Endothelial cell of umbilical vein (primary cell): ENCODE results near the gene STUM. TPM values are rescaled to one million over a fixed set of nuclear protein-coding genes. Genes with fewer than 3 reads are reported as not detected.

Experiments used
- BruUV-seq: library from RNA; stranded (reverse); fragments of 400-500 nt; replicated peaks from 2 replicates; lab custom pipeline; 2021; lab: Mats Ljungman, UMichigan
- CTCF ChIA-PET: fragments of 300-600, 350-600 bp; sonication (Branson Sonifier 250); formaldehyde crosslinking; loops from one replicate; lab custom pipeline; 2021; ENCODE audit warnings: antibody characterized with exemption, inconsistent platforms; lab: Charles Lee
- POLR2A ChIA-PET: fragments of 300-600, 350-600 bp; sonication (Branson Sonifier 250); formaldehyde crosslinking; loops from one replicate; lab custom pipeline; 2021; ENCODE audit warnings: antibody characterized with exemption, inconsistent platforms; lab: Charles Lee
- DNase-seq: peaks from one replicate; pipeline ENCODE4 v3.0.0-alpha.2; 2011; ENCODE audit warnings: low read depth, low spot score
- FAIRE-seq: peaks from 2 replicates; lab custom pipeline; 2011; peaks lifted over from hg19 to GRCh38; lab: Jason Lieb, UNC
- H2AFZ ChIP-seq: 2 replicates; pipeline ENCODE4 v1.6.0; 2012; ENCODE audit warnings: low read depth, low read length, control low read depth, inconsistent platforms
- H3K27ac ChIP-seq: 2 replicates; pipeline ENCODE4 v1.5.1; 2011; ENCODE audit warnings: low read depth, mild to moderate bottlenecking, control low read depth, low read length, moderate library complexity; ENCODE audit not compliant: insufficient read depth
- H3K27me3 ChIP-seq, 2 experiments: 2 replicates each; pipeline versions ENCODE4 v1.6.0 to v1.6.1; 2011; ENCODE audit warnings: low read length in 2 of 2, mixed read lengths in 1 of 2; ENCODE audit not compliant: control insufficient read depth in 2 of 2, insufficient read depth in 2 of 2
- H3K36me3 ChIP-seq, 2 experiments: 2 replicates in 1 of 2; 3 replicates in 1 of 2; pipeline ENCODE4 v1.5.1; 2011; ENCODE audit warnings: low read length in 2 of 2, mild to moderate bottlenecking in 1 of 2, moderate library complexity in 1 of 2; ENCODE audit not compliant: control insufficient read depth in 2 of 2, insufficient read depth in 2 of 2; ENCODE audit errors: extremely low read depth in 1 of 2
- H3K4me1 ChIP-seq: 3 replicates; pipeline ENCODE4 v1.5.1; 2011; ENCODE audit warnings: mild to moderate bottlenecking, low read length; ENCODE audit not compliant: control insufficient read depth, insufficient read depth; ENCODE audit errors: extremely low read depth
- H3K4me2 ChIP-seq: 2 replicates; pipeline ENCODE4 v1.6.1; 2011; ENCODE audit warnings: low read length, control low read depth, mixed read lengths; ENCODE audit not compliant: insufficient read depth
- H3K4me3 ChIP-seq, 3 experiments: fragments of 200-600 bp in 1 of 3; sonication (generic), shearing (Covaris generic) in 1 of 3; replicated peaks in 1 of 3; 2 replicates each; pipeline ENCODE4 v1.5.1; 2011 to 2016; ENCODE audit warnings: control low read depth in 3 of 3, low read length in 3 of 3, mild to moderate bottlenecking in 2 of 3, inconsistent platforms in 1 of 3, low read depth in 1 of 3, moderate library complexity in 1 of 3; ENCODE audit not compliant: insufficient read depth in 1 of 3
- H3K79me2 ChIP-seq: 2 replicates; pipeline ENCODE4 v1.6.0; 2012; ENCODE audit warnings: low read length, inconsistent platforms; ENCODE audit not compliant: control insufficient read depth, insufficient read depth
- H3K9ac ChIP-seq: replicated peaks from 2 replicates; pipeline ENCODE3; 2011; ENCODE audit warnings: low read length, control low read depth; ENCODE audit not compliant: insufficient read depth; ENCODE audit errors: extremely low read depth
- H3K9me1 ChIP-seq: replicated peaks from 3 replicates; pipeline ENCODE4 v1.6.0; 2011; ENCODE audit warnings: mild to moderate bottlenecking, low read length; ENCODE audit not compliant: control insufficient read depth, insufficient read depth; ENCODE audit errors: extremely low read depth
- H3K9me3 ChIP-seq: replicated peaks from 2 replicates; pipeline ENCODE4 v1.5.1; 2012; ENCODE audit warnings: low read length, inconsistent platforms; ENCODE audit not compliant: control insufficient read depth, insufficient read depth
- H4K20me1 ChIP-seq: replicated peaks from 2 replicates; pipeline ENCODE3; 2011; ENCODE audit warnings: mild to moderate bottlenecking, low read length; ENCODE audit not compliant: control insufficient read depth, insufficient read depth; ENCODE audit errors: extremely low read depth
- CTCF ChIP-seq, 2 donors: IDR thresholded peaks; 1 replicate in 1 of 2; 2 replicates in 1 of 2; pipeline ENCODE4 v1.5.1; 2011; ENCODE audit warnings: low read length in 2 of 2, mild to moderate bottlenecking in 2 of 2, moderate library complexity in 2 of 2, control low read depth in 1 of 2, inconsistent platforms in 1 of 2, low read depth in 1 of 2; ENCODE audit not compliant: insufficient read depth in 1 of 2; ENCODE audit errors: extremely low read depth in 1 of 2
- EZH2 ChIP-seq: IDR thresholded peaks from 2 replicates; pipeline ENCODE4 v1.6.1; 2012; ENCODE audit warnings: borderline replicate concordance, low read depth, mild to moderate bottlenecking, moderate library complexity, low read length, inconsistent platforms; ENCODE audit not compliant: severe bottlenecking
- FOS ChIP-seq: IDR thresholded peaks from 2 replicates; pipeline ENCODE4 v1.6.1; 2011; ENCODE audit warnings: mild to moderate bottlenecking, low read length, moderate library complexity, borderline replicate concordance; ENCODE audit not compliant: insufficient read depth
- GATA2 ChIP-seq: IDR thresholded peaks from 2 replicates; pipeline ENCODE4 v1.7.0; 2011; ENCODE audit warnings: low read depth, mild to moderate bottlenecking, moderate library complexity, mixed read lengths, low read length; ENCODE audit not compliant: insufficient read length, insufficient read depth
- JUN ChIP-seq: IDR thresholded peaks from 2 replicates; pipeline ENCODE4 v1.6.1; 2011; ENCODE audit warnings: borderline replicate concordance, low read depth; ENCODE audit not compliant: insufficient read length, insufficient read depth
- MAX ChIP-seq: IDR thresholded peaks from 2 replicates; pipeline ENCODE4 v1.6.1; 2011; ENCODE audit not compliant: insufficient read depth, insufficient read length
- MYC ChIP-seq: IDR thresholded peaks from one replicate; pipeline ENCODE4 v1.6.1; 2011; ENCODE audit warnings: mild to moderate bottlenecking, low read depth, low read length
- POLR2A ChIP-seq: IDR thresholded peaks from 2 replicates; pipeline ENCODE4 v1.6.1; 2012; ENCODE audit warnings: low read depth, mild to moderate bottlenecking, control low read depth, low read length
- POLR2AphosphoS5 ChIP-seq: IDR thresholded peaks from 2 replicates; pipeline ENCODE4 v1.6.1; 2012; ENCODE audit warnings: low read depth, mild to moderate bottlenecking, control low read depth, low read length, moderate library complexity; ENCODE audit not compliant: insufficient read depth
- dilution Hi-C: fragments of 300-500 bp; cut with MboI; formaldehyde crosslinking; loops from one replicate; pipeline ENCODE4 v1.15.0; 2019; ENCODE audit warnings: low sequenced_read_pairs; ENCODE audit not compliant: extremely low pct_ligation_motif_present
- intact Hi-C: fragments of 100-400 bp; cut with micrococcal nuclease; formaldehyde crosslinking; loops from one replicate; pipeline ENCODE4 v1.10.0; 2022
- polyA plus RNA-seq, 4 experiments: library from polyadenylated mRNA; depleted of rRNA in 3 of 4; stranded (reverse) in 3 of 4; unstranded in 1 of 4; fragments of >200 nt; gene quantifications; 2 replicates each; pipeline versions ENCODE4 v1.2.1 to v1.2.3, GENCODE V29; 2011 to 2012; ENCODE audit warnings: missing spikeins in 1 of 4
- total RNA-seq: library from RNA; stranded (reverse); gene quantifications from 2 replicates; pipeline ENCODE4 v1.2.3, GENCODE V29; 2021

The STUM gene
- total and polyA plus RNA-seq, 2 donors (not counting 3 experiments of a cell fraction or from before 2014, with no cell fraction given): not detected

GRCh38 chr1:226580625-226581270, 32.2 kb downstream of the STUM start:
- CTCF ChIA-PET: interaction anchor here (1.5 kb wide), 1 partner anchor 13 kb away, joined by 3 read pairs; no protein-coding TSS in a partner anchor
- no peaks in the 10 kb centered on the region for H3K9me3 ChIP-seq
- no TSS peak for BruUV-seq
- FAIRE-seq (no peak), DNase-seq (no peak)
- no peaks in the 10 kb centered on the region for H4K20me1 ChIP-seq
- intact Hi-C loops: no loop called here
- no peaks in the 10 kb centered on the region for H3K9me1 ChIP-seq
- H3K4me3 ChIP-seq: no peak overlapping the region
- no peaks in the 10 kb centered on the region for H3K36me3 ChIP-seq
- no peak overlapping the region for H2AFZ ChIP-seq
- no peaks in the 10 kb centered on the region for H3K4me1 ChIP-seq
- dilution Hi-C loops: no loop called here
- H3K9ac ChIP-seq: no peak overlapping the region
- POLR2A ChIA-PET: no interaction called here
- no peaks in the 10 kb centered on the region for H3K27me3 ChIP-seq
- no peak overlapping the region for H3K4me2 ChIP-seq
- TF ChIP-seq FOS: no peak
- TF ChIP-seq EZH2: no peak
- no peak for TF ChIP-seq GATA2
- no peak for TF ChIP-seq POLR2A
- TF ChIP-seq CTCF (IDR thresholded peaks at IDR 0.05; ENCODE audit: extremely low read depth in 1 of 2, insufficient read depth in 1 of 2, low read depth in 1 of 2, low read length in 2 of 2): no peak
- no peak for TF ChIP-seq JUN
- TF ChIP-seq POLR2AphosphoS5: no peak
- TF ChIP-seq MYC: no peak
- no peak for TF ChIP-seq MAX
- no peak overlapping the region for H3K27ac ChIP-seq
- H3K79me2 ChIP-seq: no peaks in the 10 kb centered on the region
